22Rv1 (cell line): Measurements from ENCODE around the gene PDE8A.

Experiments used
- H3K27ac ChIP-seq: fragments of 450-650 bp; 2 replicates; pipeline ENCODE4 v1.5.1; 2017
- CTCF ChIP-seq: fragments of 450-650 bp; IDR thresholded peaks from 2 replicates; pipeline ENCODE4 v1.5.1; 2017; ENCODE audit warnings: mild to moderate bottlenecking
- ZFX ChIP-seq: fragments of 450-650 bp; IDR thresholded peaks from 2 replicates; pipeline ENCODE4 v1.6.1; 2017; ENCODE audit warnings: antibody characterized with exemption, borderline replicate concordance

Gene PDE8A

GRCh38 chr15:85071504-85071903 is 89.8 kb downstream of the PDE8A start:
- TF ChIP-seq CTCF (no peak), ZFX (no peak)
- H3K27ac ChIP-seq, result no peak overlapping the region

GRCh38 chr15:85072917-85073316 is 91.3 kb downstream of the PDE8A start:
- TF ChIP-seq CTCF (no peak), ZFX (no peak)
- H3K27ac ChIP-seq, result no peak overlapping the region

GRCh38 chr15:85073556-85074194 is 92.0 kb downstream of the PDE8A start:
- H3K27ac ChIP-seq, result no peak overlapping the region
- TF ChIP-seq CTCF (no peak), ZFX (no peak)

DNA sequence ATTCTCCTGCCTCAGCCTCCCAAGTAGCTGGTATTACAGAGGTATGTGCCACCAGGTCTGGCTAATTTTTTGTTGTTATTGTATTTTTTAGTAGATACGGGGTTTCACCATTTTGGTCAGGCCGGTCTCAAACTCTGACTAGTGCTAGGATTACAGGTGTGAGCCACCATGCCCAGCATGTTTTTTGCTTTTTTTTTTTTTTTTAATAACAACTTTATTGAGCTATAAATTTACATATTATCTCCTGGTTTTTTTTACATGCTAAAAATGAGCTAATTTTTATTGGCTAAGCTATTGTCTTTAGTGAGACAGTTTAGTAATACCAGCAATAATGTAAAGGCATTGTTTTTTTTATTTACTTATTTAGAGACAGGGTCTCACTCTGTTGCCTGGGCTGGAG is 105.2 kb downstream of the PDE8A start:
- no peak overlapping the region for H3K27ac ChIP-seq
- TF ChIP-seq CTCF (no peak), ZFX (no peak)

GRCh38 chr15:85088300-85088699 is 106.6 kb downstream of the PDE8A start:
- H3K27ac ChIP-seq, result no peak overlapping the region
- TF ChIP-seq ZFX (no peak), CTCF (no peak)

DNA sequence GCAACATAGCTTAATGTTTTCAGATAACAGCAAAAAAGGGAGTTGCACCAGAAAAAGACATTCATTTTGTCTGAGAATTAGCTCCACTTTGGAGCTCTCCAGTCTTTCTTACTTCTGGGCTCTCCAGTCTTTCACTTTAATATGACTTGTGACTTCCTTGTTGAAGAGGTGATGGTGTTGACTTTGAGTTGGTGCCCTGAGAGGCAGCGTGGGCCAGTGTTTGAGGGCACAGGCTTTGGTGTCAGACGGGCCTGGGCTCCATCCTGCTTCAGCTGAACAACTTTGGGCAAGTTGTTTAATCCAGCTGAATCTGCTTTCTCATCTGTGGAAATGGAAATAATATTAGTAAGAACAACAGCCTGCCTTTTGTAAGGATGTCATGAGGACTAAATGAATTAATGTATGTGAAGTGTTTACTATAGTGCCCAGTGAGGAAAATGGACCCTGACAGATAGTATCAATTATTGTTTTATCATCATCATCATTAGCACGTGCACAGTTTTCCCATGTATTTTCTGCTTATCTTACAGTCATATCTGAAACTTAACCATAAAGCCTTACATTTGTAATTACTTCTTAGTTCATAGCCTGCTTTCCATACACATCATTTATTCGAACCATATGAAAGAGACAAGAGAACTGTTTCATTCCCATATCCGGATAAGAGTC is 108.4 kb downstream of the PDE8A start:
- H3K27ac ChIP-seq, result no peak overlapping the region
- no peak for TF ChIP-seq ZFX

DNA sequence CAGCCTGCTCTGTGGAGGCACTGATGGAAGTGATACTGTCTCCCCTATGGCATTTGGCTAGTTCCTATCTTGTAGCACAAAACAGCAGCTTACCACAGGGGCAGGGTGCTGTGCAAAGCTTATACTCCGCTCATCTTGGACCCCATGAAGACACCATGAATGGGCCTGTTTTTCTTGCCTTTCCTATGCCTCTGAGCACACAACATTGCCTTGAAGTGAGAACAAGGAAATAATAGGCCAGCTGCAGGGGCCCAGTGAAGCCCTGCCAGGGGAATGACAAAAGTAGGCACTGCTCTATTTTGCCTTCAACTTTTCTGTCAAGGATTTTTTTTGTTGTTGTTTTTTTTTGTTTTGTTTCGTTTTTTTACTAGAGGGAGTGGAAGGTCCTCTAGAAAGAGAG is 110.3 kb downstream of the PDE8A start:
- TF ChIP-seq ZFX (no peak), CTCF (no peak)
- H3K27ac ChIP-seq, result no peak overlapping the region
